Suprapubic skin (tissue), 4 donors: ENCODE data around the gene CHPT1. TPM values are rescaled to one million over a fixed set of nuclear protein-coding genes. Genes with fewer than 3 reads are reported as not detected.
"Not testable (repeated sequence)": the region's sequence is repeated elsewhere in the genome, so short reads cannot be mapped to it uniquely, and the experiment has no call there.

ENCODE experiments used
- DNase-seq, 2 donors: peaks; one replicate each; pipeline ENCODE4 v3.0.0-alpha.2; 2019; ENCODE audit warnings: low spot score in 2 of 2
- H3K27ac ChIP-seq: fragments of 200-600 bp; sonication (generic); one replicate; pipeline ENCODE4 v1.5.1; 2019
- H3K27me3 ChIP-seq: fragments of 200-600 bp; sonication (generic); one replicate; pipeline ENCODE4 v1.5.1; 2019
- H3K36me3 ChIP-seq: fragments of 200-600 bp; sonication (generic); one replicate; pipeline ENCODE4 v1.5.1; 2019
- H3K4me1 ChIP-seq: fragments of 200-600 bp; sonication (generic); one replicate; pipeline ENCODE4 v1.5.1; 2019
- H3K4me3 ChIP-seq: fragments of 200-600 bp; sonication (generic); one replicate; pipeline ENCODE4 v1.5.1; 2019; ENCODE audit warnings: mild to moderate bottlenecking
- H3K9me3 ChIP-seq: fragments of 200-600 bp; sonication (generic); one replicate; pipeline ENCODE4 v1.5.1; 2019
- CTCF ChIP-seq, 2 donors: fragments of 200-600 bp in 1 of 2; fragments of 450-650 bp in 1 of 2; sonication (generic) in 1 of 2; IDR thresholded peaks; one replicate each; pipeline ENCODE4 v1.5.1; 2016 to 2019; ENCODE audit warnings: antibody characterized with exemption in 2 of 2, mild to moderate bottlenecking in 1 of 2, moderate library complexity in 1 of 2
- EP300 ChIP-seq: sonication (generic); formaldehyde crosslinking; IDR thresholded peaks from one replicate; pipeline ENCODE4 v1.6.1; 2017; ENCODE audit warnings: antibody characterized with exemption
- POLR2A ChIP-seq, 2 donors: fragments of 450-650 bp; IDR thresholded peaks; one replicate each; pipeline ENCODE4 v1.6.1; 2017; ENCODE audit warnings: antibody characterized with exemption in 2 of 2, mild to moderate bottlenecking in 2 of 2, moderate library complexity in 2 of 2
- POLR2AphosphoS5 ChIP-seq, 3 donors: sonication (generic); formaldehyde crosslinking; IDR thresholded peaks; one replicate each; pipeline ENCODE4 v1.6.1; 2017; ENCODE audit warnings: antibody characterized with exemption in 3 of 3
- WGBS: methylation state at CpG from one replicate; pipeline ENCODE4 v1.1.5; 2018; 5-methylcytosine and 5-hydroxymethylcytosine counted together
- total RNA-seq, 4 donors: library from RNA; depleted of rRNA; stranded (reverse); fragments of >200 nt; gene quantifications; one replicate each; pipeline ENCODE4 v1.1.0, GENCODE V29; 2016

CHPT1 gene
- total RNA-seq, 4 donors from 2014 or later, result 54.6 to 125 (median 75.5) TPM

DNA sequence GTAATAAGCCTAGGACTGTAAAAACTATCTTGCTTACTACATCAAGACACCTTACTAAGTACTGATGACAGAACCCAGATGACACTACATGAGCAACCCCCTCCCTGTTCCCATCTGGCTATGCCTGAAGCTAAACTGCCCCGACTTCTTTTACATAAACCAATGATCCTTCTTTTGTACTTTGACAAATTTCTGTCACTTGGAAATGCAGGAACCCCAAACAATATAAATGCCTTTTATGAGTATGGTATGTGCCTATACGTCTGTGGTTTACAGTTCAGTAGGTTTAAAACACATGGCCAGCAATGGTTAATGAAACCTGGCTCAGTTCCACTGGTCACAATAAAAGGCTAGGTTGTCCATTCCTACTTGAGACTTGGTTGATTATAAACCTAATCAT, 35.7 kb downstream of the CHPT1 start:
- 71% methylated on average over 2 of the region's 2 CpGs for WGBS
- DNase-seq, result no peak
- peaks cover 18% of the 10 kb centered on the region for H3K36me3 ChIP-seq
- no peaks in the 10 kb centered on the region for H3K4me1 ChIP-seq
- TF ChIP-seq POLR2AphosphoS5 (IDR thresholded peaks at IDR 0.05), result no peak
- TF ChIP-seq POLR2A (IDR thresholded peaks at IDR 0.05), result no peak
- no peak for TF ChIP-seq CTCF (IDR thresholded peaks at IDR 0.05)
- no peak for TF ChIP-seq EP300
- no peaks in the 10 kb centered on the region for H3K27me3 ChIP-seq
- no peak overlapping the region for H3K4me3 ChIP-seq
- H3K9me3 ChIP-seq, result no peaks in the 10 kb centered on the region
- H3K27ac ChIP-seq, result no peak overlapping the region

- H3K4me1 ChIP-seq, H3K4me3 ChIP-seq, DNase-seq, H3K27ac ChIP-seq, H3K27me3 ChIP-seq, H3K9me3 ChIP-seq: not testable (repeated sequence)
- peaks cover 30% of the 10 kb centered on the region for H3K36me3 ChIP-seq
- 93% methylated on average over 5 of the region's 5 CpGs for WGBS
Measured at GRCh38 chr12:101734482-101734881, 37.0 kb downstream of the CHPT1 start.

GRCh38 chr12:101737476-101737875, 40.0 kb downstream of the CHPT1 start:
- DNase-seq, result no peak
- Histone ChIP-seq H3K9me3 (no peaks in the 10 kb centered on the region), H3K4me1 (no peaks in the 10 kb centered on the region), H3K4me3 (no peak overlapping the region), H3K27me3 (no peaks in the 10 kb centered on the region), H3K36me3 (peaks cover 20% of the 10 kb centered on the region), H3K27ac (no peak overlapping the region)
- TF ChIP-seq EP300 (no peak), POLR2A (IDR thresholded peaks at IDR 0.05) (no peak), POLR2AphosphoS5 (IDR thresholded peaks at IDR 0.05) (no peak), CTCF (IDR thresholded peaks at IDR 0.05) (no peak)
- 94% methylated on average over 6 of the region's 6 CpGs for WGBS

- WGBS, result 98% methylated on average over 42 of the region's 57 CpGs
- no peak for DNase-seq
- TF ChIP-seq POLR2AphosphoS5 (IDR thresholded peaks at IDR 0.05), result no peak
- no peak for TF ChIP-seq POLR2A (IDR thresholded peaks at IDR 0.05)
- no peak for TF ChIP-seq EP300
- TF ChIP-seq CTCF (IDR thresholded peaks at IDR 0.05), result no peak
- no peak within 1 kb of the TSS for H3K4me3 ChIP-seq
- H3K36me3 ChIP-seq, result peaks cover 27% of the 10 kb centered on the region
- H3K4me1 ChIP-seq, result no peaks in the 10 kb centered on the region
- H3K27me3 ChIP-seq, result no peaks in the 10 kb centered on the region
- no peak within 1 kb of the TSS for H3K27ac ChIP-seq
- no peaks in the 10 kb centered on the region for H3K9me3 ChIP-seq
Measured at GRCh38 chr12:101738920-101739665, 41.7 kb downstream of the CHPT1 start, which contains the start of gene SYCP3. Gene SYCP3 (minus strand): TSS chr12:101739462. CDS start chr12:101737935, 1,527 bp downstream.

GRCh38 chr12:101740566-101740965, 43.1 kb downstream of the CHPT1 start:
- Histone ChIP-seq H3K9me3 (no peaks in the 10 kb centered on the region), H3K4me3 (no peak overlapping the region), H3K27ac (no peak overlapping the region), H3K4me1 (no peaks in the 10 kb centered on the region), H3K27me3 (no peaks in the 10 kb centered on the region), H3K36me3 (peaks cover 42% of the 10 kb centered on the region)
- no peak for DNase-seq
- 80% methylated on average over 5 of the region's 5 CpGs for WGBS
- TF ChIP-seq EP300, result no peak

- Histone ChIP-seq H3K4me1 (no peaks in the 10 kb centered on the region), H3K27ac (no peak overlapping the region), H3K27me3 (no peaks in the 10 kb centered on the region), H3K4me3 (no peak overlapping the region), H3K36me3 (peaks cover 46% of the 10 kb centered on the region), H3K9me3 (no peaks in the 10 kb centered on the region)
- no peak for DNase-seq
- WGBS, result 47% methylated on average over 5 of the region's 5 CpGs
- TF ChIP-seq POLR2A (IDR thresholded peaks at IDR 0.05) (no peak), EP300 (no peak), CTCF (IDR thresholded peaks at IDR 0.05) (no peak)
Measured at GRCh38 chr12:101740980-101741379, 43.5 kb downstream of the CHPT1 start.
